ENCODE results near the gene STON2. TPM values are rescaled to one million over a fixed set of nuclear protein-coding genes. Genes with fewer than 3 reads are reported as not detected.

STON2 gene
- total and polyA plus RNA-seq, 2 of the 13 experiments (the other 11 are each of a cell fraction or from before 2014, with no cell fraction given): 2.1 to 11.0 TPM

- TF ChIP-seq, protein P1, sequence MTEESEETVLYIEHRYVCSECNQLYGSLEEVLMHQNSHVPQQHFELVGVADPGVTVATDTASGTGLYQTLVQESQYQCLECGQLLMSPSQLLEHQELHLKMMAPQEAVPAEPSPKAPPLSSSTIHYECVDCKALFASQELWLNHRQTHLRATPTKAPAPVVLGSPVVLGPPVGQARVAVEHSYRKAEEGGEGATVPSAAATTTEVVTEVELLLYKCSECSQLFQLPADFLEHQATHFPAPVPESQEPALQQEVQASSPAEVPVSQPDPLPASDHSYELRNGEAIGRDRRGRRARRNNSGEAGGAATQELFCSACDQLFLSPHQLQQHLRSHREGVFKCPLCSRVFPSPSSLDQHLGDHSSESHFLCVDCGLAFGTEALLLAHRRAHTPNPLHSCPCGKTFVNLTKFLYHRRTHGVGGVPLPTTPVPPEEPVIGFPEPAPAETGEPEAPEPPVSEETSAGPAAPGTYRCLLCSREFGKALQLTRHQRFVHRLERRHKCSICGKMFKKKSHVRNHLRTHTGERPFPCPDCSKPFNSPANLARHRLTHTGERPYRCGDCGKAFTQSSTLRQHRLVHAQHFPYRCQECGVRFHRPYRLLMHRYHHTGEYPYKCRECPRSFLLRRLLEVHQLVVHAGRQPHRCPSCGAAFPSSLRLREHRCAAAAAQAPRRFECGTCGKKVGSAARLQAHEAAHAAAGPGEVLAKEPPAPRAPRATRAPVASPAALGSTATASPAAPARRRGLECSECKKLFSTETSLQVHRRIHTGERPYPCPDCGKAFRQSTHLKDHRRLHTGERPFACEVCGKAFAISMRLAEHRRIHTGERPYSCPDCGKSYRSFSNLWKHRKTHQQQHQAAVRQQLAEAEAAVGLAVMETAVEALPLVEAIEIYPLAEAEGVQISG (CRISPR knock-in tag; IDR thresholded peaks at IDR 0.05): no peak
- TF ChIP-seq, protein P2, sequence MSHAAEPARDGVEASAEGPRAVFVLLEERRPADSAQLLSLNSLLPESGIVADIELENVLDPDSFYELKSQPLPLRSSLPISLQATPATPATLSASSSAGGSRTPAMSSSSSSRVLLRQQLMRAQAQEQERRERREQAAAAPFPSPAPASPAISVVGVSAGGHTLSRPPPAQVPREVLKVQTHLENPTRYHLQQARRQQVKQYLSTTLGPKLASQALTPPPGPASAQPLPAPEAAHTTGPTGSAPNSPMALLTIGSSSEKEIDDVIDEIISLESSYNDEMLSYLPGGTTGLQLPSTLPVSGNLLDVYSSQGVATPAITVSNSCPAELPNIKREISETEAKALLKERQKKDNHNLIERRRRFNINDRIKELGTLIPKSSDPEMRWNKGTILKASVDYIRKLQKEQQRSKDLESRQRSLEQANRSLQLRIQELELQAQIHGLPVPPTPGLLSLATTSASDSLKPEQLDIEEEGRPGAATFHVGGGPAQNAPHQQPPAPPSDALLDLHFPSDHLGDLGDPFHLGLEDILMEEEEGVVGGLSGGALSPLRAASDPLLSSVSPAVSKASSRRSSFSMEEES (CRISPR knock-in tag; IDR thresholded peaks at IDR 0.05): no peak
- peak; percentile 51 for TF ChIP-seq MEF2D (CRISPR knock-in tag; IDR thresholded peaks at IDR 0.05)
- no peak; the same call in 1 of the 2 replicates for TF ChIP-seq ARID2 (CRISPR knock-in tag; IDR thresholded peaks at IDR 0.05; ENCODE audit: borderline replicate concordance)
- TF ChIP-seq, protein P3, sequence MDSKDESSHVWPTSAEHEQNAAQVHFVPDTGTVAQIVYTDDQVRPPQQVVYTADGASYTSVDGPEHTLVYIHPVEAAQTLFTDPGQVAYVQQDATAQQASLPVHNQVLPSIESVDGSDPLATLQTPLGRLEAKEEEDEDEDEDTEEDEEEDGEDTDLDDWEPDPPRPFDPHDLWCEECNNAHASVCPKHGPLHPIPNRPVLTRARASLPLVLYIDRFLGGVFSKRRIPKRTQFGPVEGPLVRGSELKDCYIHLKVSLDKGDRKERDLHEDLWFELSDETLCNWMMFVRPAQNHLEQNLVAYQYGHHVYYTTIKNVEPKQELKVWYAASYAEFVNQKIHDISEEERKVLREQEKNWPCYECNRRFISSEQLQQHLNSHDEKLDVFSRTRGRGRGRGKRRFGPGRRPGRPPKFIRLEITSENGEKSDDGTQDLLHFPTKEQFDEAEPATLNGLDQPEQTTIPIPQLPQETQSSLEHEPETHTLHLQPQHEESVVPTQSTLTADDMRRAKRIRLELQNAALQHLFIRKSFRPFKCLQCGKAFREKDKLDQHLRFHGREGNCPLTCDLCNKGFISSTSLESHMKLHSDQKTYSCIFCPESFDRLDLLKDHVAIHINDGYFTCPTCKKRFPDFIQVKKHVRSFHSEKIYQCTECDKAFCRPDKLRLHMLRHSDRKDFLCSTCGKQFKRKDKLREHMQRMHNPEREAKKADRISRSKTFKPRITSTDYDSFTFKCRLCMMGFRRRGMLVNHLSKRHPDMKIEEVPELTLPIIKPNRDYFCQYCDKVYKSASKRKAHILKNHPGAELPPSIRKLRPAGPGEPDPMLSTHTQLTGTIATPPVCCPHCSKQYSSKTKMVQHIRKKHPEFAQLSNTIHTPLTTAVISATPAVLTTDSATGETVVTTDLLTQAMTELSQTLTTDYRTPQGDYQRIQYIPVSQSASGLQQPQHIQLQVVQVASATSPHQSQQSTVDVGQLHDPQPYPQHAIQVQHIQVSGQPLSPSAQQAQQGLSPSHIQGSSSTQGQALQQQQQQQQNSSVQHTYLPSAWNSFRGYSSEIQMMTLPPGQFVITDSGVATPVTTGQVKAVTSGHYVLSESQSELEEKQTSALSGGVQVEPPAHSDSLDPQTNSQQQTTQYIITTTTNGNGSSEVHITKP (CRISPR knock-in tag; IDR thresholded peaks at IDR 0.05; ENCODE audit: low read depth): no peak
- TF ChIP-seq FOXJ3 (CRISPR knock-in tag; IDR thresholded peaks at IDR 0.05; ENCODE audit: borderline replicate concordance): no peak
- peak; percentile 32; the same call in 1 of the 2 replicates for TF ChIP-seq KMT2A (CRISPR knock-in tag; IDR thresholded peaks at IDR 0.05)
- no peak; the same call in none of the 2 replicates for TF ChIP-seq MAX (IDR thresholded peaks at IDR 0.05)
- 0 out of 2 replicates have a peak, but pooled peaks have one; percentile 21 for TF ChIP-seq ZNF318 (CRISPR knock-in tag; IDR thresholded peaks at IDR 0.05)
- no peak for TF ChIP-seq RBFOX2 (IDR thresholded peaks at IDR 0.05; ENCODE audit: low read depth, low read length)
These were observed 35.5 kb upstream of the STON2 start (continued) for GRCh38 chr14:81435391-81436295.
